ENCODE measurements around the gene PSME3IP1.

GRCh38 chr16:57185446-57185944 is 344 bp downstream of the PSME3IP1 start:
- TF ChIP-seq EZH2 (IDR thresholded peaks at IDR 0.05; ENCODE audit: borderline replicate concordance, low read length) = no peak
- TF ChIP-seq, protein P1, sequence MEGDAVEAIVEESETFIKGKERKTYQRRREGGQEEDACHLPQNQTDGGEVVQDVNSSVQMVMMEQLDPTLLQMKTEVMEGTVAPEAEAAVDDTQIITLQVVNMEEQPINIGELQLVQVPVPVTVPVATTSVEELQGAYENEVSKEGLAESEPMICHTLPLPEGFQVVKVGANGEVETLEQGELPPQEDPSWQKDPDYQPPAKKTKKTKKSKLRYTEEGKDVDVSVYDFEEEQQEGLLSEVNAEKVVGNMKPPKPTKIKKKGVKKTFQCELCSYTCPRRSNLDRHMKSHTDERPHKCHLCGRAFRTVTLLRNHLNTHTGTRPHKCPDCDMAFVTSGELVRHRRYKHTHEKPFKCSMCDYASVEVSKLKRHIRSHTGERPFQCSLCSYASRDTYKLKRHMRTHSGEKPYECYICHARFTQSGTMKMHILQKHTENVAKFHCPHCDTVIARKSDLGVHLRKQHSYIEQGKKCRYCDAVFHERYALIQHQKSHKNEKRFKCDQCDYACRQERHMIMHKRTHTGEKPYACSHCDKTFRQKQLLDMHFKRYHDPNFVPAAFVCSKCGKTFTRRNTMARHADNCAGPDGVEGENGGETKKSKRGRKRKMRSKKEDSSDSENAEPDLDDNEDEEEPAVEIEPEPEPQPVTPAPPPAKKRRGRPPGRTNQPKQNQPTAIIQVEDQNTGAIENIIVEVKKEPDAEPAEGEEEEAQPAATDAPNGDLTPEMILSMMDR (IDR thresholded peaks at IDR 0.05; ENCODE audit: low read length) = no peak

Measured in OCI-LY1 (cell line).